Measurements from ENCODE around the gene NUPR2.

DNA sequence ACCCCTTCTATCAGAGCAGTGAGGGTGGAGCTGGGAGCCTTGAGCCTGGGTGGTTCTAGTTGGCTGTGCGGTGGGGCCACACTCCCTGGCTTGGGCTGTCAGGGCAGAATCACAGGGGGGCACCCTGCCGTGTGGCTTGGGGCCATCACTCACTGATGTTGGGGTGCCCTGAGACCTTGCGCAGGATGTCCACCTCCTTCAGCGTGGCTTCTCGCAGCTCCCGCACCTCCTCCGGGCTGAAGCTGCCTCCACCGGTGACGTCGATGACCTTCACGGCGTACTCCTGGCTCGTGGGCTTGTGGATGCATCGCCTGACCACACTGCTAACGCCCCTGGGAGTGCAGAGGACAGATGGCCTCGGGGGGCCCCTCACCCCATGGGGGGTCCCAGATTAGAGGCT, 28.8 kb downstream of the NUPR2 start:
- no peak for TF ChIP-seq POLR2AphosphoS5 (IDR thresholded peaks at IDR 0.05; ENCODE audit: insufficient read depth in 1 of 2, low read depth in 1 of 2)
- no peak for TF ChIP-seq CTCF (IDR thresholded peaks at IDR 0.05)
- no peak for TF ChIP-seq POLR2A (IDR thresholded peaks at IDR 0.05)
